B cell (primary cell): ENCODE data around the gene THAP8.

ENCODE experiments used
- EZH2 ChIP-seq: IDR thresholded peaks from 2 replicates; pipeline ENCODE4 v1.6.1; 2012; ENCODE audit warnings: borderline replicate concordance, low read depth, mild to moderate bottlenecking, moderate library complexity, low read length; ENCODE audit not compliant: insufficient read depth, poor library complexity, severe bottlenecking
- TF ChIP-seq, protein P1 (sequence below): fragments of 200-600 bp; IDR thresholded peaks from one replicate; pipeline ENCODE4 v1.8.0; 2022; ENCODE audit warnings: antibody characterized with exemption, mild to moderate bottlenecking

DNA sequence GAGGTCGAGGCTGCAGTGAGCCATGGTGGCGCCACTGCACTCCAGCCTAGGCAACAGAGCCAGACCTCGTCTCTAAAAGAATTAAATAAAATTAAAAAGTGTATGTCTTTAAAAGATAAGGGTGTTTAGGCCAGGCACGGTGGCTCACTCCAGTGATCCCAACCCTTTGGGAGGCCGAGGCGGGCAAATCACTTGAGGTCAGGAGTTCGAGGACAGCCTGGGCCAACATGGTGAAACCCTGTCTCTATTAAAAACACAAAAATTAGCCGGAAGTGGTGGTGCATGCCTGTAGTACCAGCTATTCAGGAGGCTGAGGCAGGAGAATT lies 66.6 kb downstream of the THAP8 start:
- TF ChIP-seq EZH2: no peak
- TF ChIP-seq, protein P1, sequence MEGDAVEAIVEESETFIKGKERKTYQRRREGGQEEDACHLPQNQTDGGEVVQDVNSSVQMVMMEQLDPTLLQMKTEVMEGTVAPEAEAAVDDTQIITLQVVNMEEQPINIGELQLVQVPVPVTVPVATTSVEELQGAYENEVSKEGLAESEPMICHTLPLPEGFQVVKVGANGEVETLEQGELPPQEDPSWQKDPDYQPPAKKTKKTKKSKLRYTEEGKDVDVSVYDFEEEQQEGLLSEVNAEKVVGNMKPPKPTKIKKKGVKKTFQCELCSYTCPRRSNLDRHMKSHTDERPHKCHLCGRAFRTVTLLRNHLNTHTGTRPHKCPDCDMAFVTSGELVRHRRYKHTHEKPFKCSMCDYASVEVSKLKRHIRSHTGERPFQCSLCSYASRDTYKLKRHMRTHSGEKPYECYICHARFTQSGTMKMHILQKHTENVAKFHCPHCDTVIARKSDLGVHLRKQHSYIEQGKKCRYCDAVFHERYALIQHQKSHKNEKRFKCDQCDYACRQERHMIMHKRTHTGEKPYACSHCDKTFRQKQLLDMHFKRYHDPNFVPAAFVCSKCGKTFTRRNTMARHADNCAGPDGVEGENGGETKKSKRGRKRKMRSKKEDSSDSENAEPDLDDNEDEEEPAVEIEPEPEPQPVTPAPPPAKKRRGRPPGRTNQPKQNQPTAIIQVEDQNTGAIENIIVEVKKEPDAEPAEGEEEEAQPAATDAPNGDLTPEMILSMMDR: no peak
